GM08714 (cell line): Measurements from ENCODE around the gene KAT8.
"Not testable (repeated sequence)": the region's sequence is repeated elsewhere in the genome, so short reads cannot be mapped to it uniquely, and the experiment has no call there.

Source experiments
- H3K4me3 ChIP-seq: fragments of 200-500 bp; sonication (Bioruptor generic); 2 replicates; pipeline ENCODE4 v1.5.1; 2014; ENCODE audit warnings: mild to moderate bottlenecking, low read length, inconsistent platforms
- ZNF274 ChIP-seq: IDR thresholded peaks from 2 replicates; pipeline ENCODE4 v1.6.1; 2012; ENCODE audit warnings: mild to moderate bottlenecking, low read depth, low read length

KAT8 gene

DNA sequence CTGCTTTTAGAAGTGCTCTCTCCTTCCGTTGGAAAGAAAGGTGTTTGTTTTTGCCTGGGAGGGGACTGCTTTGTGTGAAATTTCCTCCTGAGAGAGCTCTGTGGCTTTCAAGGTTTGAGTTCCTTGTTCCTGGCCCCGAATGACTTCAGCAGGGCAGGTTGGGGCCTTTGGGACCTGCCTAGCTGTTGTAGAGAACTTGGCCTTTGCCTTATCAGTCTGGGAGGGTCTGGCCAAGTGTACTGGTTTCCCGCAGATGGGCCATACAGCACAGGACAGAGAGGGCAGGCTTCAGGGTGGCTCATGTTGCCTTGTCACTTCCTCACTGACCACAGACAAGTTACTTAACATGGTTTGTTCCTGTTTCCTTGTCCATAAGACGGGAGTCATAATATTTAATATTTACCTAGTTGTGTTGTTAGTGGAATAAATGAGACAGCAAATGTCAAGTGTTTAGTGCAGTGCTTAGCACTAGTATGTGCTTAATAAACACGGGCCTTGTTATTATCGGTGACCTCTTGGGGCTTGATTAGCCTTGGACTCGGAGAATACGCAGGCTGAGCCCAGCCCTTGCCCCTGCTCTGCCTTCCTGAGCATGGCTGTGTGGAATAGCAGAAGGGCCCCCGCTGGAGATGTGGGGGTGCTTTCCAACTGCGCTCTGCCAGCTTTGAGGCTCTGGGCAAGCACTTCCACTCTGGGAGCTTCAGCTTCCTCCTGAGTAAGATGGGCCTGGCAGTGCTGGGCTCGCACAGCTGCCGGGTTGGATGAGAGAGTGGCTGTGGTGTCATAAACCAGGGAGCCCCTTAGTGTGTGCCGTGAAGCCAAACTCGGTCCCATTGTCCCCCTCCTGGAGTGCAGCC, 11.5 kb downstream of the KAT8 start:
- H3K4me3 ChIP-seq: no peak overlapping the region
- no peak for TF ChIP-seq ZNF274

DNA sequence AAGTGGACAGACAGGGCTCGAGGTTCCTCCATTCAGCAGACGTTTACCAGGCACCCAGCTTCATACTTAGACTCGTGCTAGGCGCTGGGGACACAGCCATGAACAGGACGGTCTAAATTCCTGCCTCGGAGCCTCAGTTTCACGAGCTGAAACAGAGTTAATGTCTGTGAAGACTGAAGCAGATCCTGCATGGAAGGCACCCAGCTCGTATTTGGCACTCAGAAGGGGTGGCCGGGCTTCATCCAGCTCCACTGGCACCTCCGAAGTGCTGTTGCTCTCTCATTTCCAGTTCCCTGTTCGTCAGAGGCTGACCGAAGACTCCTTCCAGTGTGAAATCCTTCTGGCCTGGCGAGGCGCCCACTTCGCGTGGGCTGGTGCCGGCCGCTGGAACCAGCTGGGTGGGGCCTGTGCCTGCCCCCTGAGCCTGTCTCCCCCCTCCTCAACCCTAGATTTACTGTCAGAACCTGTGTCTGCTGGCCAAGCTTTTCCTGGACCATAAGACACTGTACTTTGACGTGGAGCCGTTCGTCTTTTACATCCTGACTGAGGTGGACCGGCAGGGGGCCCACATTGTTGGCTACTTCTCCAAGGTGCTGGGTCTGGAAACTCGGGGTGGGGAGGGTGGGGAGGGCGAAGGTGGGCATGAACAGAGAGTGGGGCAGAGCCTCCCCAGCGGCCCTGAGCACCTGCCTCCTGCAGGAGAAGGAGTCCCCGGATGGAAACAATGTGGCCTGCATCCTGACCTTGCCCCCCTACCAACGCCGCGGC, 12.3 kb downstream of the KAT8 start:
- no peak overlapping the region for H3K4me3 ChIP-seq
- TF ChIP-seq ZNF274: no peak

DNA sequence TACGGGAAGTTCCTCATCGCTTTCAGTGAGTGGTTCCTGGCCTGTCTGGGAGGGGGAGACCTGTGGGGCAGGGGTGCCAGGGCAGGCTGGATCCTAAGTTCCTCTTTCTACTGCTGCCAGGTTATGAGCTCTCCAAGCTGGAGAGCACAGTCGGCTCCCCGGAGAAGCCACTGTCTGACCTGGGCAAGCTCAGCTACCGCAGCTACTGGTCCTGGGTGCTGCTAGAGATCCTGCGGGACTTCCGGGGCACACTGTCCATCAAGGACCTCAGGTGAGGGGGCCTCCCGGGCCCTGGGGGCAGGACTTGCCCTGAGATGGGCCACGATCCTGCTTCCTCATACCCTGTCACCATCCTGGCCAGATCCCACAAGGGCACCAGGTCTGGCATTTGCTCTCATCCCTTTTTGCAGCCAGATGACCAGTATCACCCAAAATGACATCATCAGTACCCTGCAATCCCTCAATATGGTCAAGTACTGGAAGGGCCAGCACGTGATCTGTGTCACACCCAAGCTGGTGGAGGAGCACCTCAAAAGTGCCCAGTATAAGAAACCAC, 12.9 kb downstream of the KAT8 start:
- TF ChIP-seq ZNF274: no peak
- H3K4me3 ChIP-seq: no peak overlapping the region

GRCh38 chr16:31130899-31131298, 13.4 kb downstream of the KAT8 start:
- no peak overlapping the region for H3K4me3 ChIP-seq
- no peak for TF ChIP-seq ZNF274

- no peak for TF ChIP-seq ZNF274
These were observed 14.0 kb downstream of the KAT8 start for GRCh38 chr16:31131416-31131815.

DNA sequence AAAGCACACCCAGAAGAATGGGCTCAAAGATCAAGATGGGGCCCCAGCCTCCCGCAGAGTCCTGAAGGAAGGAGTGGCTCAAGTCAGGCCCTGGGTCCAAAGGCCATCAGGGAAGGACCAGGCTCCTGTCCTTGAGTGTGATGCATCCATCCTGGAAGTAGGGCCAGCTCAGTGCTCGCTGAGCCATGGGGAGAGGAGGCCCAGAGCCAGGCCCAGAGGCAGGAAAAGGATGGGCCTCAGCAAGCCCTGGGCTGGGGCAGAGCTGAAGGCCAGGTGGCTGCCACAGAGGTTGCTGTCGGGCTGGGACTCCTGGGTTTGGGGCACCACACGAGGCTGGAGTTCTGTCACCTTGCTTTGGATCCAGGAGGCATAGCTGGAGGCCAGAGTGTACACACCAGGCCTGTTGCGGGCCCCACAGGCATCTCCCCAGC, 14.4 kb downstream of the KAT8 start:
- no peak overlapping the region for H3K4me3 ChIP-seq
- no peak for TF ChIP-seq ZNF274

More at GRCh38 chr16:31131416-31131815, 14.0 kb downstream of the KAT8 start:
- no peak overlapping the region for H3K4me3 ChIP-seq

DNA sequence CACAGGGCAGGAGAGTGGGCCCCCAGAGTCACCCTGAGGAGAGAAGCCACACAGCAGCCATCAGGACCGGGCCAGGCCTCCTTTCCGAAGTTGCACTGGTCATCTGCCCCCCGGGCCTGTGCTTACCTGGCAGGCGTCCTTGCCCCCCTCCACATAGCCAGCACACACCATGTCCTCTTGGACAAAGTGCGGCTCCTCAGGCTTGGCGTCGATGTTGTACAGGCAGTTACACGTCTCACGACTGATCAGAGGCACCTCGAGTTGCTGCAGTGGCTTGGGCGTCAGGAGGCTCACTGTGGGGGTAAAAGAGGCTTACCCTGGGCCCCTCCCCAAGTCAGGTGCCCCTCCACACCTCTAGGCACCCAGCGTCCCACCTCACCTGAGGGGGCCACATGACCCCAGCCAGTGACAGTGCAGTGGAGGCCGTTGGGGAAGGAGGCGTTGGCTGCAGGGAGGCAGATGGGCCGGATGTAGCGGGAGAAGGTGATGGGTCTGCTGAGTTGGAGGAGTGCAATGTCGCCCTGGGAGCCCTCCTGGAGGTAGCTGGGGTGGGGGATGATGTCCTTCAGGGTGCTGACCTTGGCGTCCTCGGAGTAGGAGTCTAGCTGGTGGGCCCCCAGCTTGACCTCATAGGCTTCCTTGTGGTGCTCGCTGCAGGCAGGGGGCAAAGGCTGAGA, 15.0 kb downstream of the KAT8 start:
- no peak for TF ChIP-seq ZNF274

GRCh38 chr16:31133046-31133501, 15.6 kb downstream of the KAT8 start:
- H3K4me3 ChIP-seq: no peak overlapping the region

More for the DNA sequence above, 15.0 kb downstream of the KAT8 start:
- H3K4me3 ChIP-seq: no peak overlapping the region

DNA sequence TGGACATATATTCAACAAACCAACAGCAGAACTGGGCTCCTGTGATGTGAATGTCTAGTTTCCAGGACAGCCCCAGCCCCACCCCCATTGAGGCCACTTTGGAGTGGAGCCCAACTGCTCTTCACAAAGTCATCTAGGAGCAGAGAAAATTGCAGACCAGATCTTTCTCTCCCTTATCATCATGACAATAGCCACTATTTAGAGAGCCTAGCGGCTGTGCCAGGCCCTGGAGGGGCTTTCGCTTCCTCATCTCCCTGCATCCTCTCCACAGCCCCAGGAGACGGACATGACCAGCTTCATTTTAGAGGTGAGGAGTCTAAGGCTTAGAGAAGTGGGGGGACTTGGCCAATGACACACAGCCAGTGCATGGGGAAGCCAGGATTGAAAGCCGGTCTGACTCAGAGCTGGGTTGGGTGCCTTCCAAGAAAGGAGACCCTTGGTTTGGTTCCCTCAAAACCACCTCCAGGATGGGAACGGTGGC, 16.7 kb downstream of the KAT8 start:
- no peak overlapping the region for H3K4me3 ChIP-seq
- TF ChIP-seq ZNF274: no peak

More at GRCh38 chr16:31133046-31133501, 15.6 kb downstream of the KAT8 start:
- TF ChIP-seq ZNF274: no peak

DNA sequence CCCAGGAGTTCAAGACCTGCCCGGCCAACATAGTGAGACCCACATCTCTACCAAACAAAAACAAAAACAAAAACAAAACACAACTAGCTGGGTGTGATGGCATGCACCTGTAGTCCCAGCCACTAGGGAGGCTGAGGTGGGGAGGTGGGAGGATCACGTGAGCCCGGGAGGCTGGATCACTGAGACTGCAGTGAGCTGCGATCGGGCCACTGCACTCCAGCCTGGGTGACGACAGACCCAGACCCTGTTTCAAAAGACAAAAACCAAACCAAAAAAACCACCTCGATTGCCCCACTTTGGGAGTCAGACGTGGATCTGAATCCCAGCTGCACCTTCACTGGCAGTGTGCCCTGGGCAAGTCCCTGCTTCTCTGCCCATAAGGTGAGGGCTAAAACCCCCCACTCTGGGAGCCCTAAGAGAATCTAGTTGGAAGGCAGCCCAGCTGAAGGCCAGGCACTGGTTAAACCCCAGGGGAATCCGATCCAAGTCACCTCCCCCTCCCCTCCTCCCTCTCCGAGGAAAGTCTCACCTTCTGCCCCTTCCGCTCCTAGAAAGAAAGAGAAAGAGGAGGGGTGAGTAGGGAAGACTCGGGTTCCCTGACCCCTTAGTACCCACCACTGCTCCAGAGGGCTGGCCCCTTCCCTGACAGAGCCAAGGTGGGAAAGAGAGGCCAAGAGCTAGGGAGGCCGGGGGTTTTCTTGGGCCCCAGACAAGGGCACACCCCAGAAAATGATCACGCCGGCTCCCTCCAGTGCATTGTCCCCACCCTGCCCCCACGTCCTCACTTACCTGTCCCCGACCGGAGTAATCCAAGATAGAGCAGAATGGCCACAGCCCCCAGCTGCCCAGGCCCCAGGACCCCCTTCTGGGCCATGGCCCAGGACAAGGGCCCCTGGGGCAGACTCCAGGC, 17.4 kb downstream of the KAT8 start:
- H3K4me3 ChIP-seq: no peak overlapping the region
- TF ChIP-seq ZNF274: no peak

- TF ChIP-seq ZNF274: no peak
- no peak within 1 kb of the TSS for H3K4me3 ChIP-seq
These were observed 18.2 kb downstream of the KAT8 start, which contains the start of gene PRSS8 for GRCh38 chr16:31135535-31136286. Gene PRSS8, minus strand, starts transcription at chr16:31135727. Its CDS starts 229 bp downstream, at chr16:31135498.

DNA sequence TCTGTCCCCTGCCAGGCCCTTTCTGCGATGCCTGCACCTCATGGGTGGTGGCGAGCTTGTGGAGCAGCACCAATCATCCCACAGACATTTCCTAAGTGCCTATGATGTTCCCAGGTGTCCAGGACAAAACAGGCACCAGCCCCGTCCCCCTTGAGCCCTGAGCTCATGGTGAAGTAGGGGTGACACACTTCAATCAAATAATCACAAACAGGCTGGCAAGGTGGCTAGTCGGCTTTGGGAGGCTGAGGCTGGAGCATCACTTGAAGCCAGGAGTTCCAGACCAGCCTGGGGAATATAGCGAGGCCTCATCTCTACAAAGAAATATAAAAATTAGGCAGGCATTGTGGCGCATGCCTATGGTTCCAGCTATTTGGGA, 18.8 kb downstream of the KAT8 start:
- no peak for TF ChIP-seq ZNF274
- H3K4me3 ChIP-seq: no peak overlapping the region

GRCh38 chr16:31136822-31137499, 19.5 kb downstream of the KAT8 start:
- not testable (repeated sequence) for H3K4me3 ChIP-seq
